IMR-90 (cell line): ENCODE data around the gene SHLD1. TPM values are rescaled to one million over a fixed set of nuclear protein-coding genes. Genes with fewer than 3 reads are reported as not detected.

Experiments used
- ATAC-seq: fragments of 200-7000 bp; cut with Tn5 transposase; 2 replicates; pipeline ENCODE4 v1.9.1; 2020; ENCODE audit warnings: low read depth, mild to moderate bottlenecking, moderate library complexity
- BruUV-seq: library from RNA; stranded (reverse); fragments of 400-500 nt; replicated peaks from 2 replicates; lab custom pipeline; 2021; lab: Mats Ljungman, UMichigan
- CTCF ChIA-PET: fragments of 300-600 bp; formaldehyde crosslinking; extraction: SDS; loops from one replicate; lab custom pipeline; 2021; ENCODE audit warnings: antibody characterized with exemption; lab: Yijun Ruan, JAX
- POLR2A ChIA-PET: fragments of 300-600 bp; sonication (Branson Sonifier 250); formaldehyde crosslinking; loops from one replicate; lab custom pipeline; 2022; ENCODE audit warnings: antibody characterized with exemption; ENCODE audit not compliant: unreplicated experiment; lab: Charles Lee
- DNase-seq: peaks from one replicate; pipeline ENCODE4 v3.0.0; 2013
- H2AFZ ChIP-seq: replicated peaks from 2 replicates; pipeline ENCODE3; 2013; ENCODE audit warnings: low read length, mild to moderate bottlenecking; ENCODE audit not compliant: poor library complexity
- H2AK5ac ChIP-seq: 2 replicates; pipeline ENCODE4 v1.6.1; 2013; ENCODE audit warnings: low read depth, low read length, inconsistent platforms
- H2AK9ac ChIP-seq: replicated peaks from 2 replicates; pipeline ENCODE3; 2013; ENCODE audit warnings: mild to moderate bottlenecking, low read depth, low read length, moderate library complexity; ENCODE audit not compliant: poor library complexity
- H2BK120ac ChIP-seq: 2 replicates; pipeline ENCODE4 v1.6.1; 2013; ENCODE audit warnings: low read depth, low read length, inconsistent platforms
- H2BK15ac ChIP-seq: 3 replicates; pipeline ENCODE4 v1.6.1; 2013; ENCODE audit warnings: low read depth, low read length, inconsistent platforms
- H2BK20ac ChIP-seq: 2 replicates; pipeline ENCODE4 v1.6.1; 2013; ENCODE audit warnings: low read depth, mild to moderate bottlenecking, inconsistent platforms, low read length, moderate library complexity
- H2BK5ac ChIP-seq: 2 replicates; pipeline ENCODE4 v1.6.1; 2013; ENCODE audit warnings: mild to moderate bottlenecking, low read depth, low read length, inconsistent platforms; ENCODE audit not compliant: poor library complexity, severe bottlenecking
- H3K14ac ChIP-seq: replicated peaks from 2 replicates; pipeline ENCODE4 v1.6.1; 2013; ENCODE audit warnings: low read depth, low read length, inconsistent platforms
- H3K18ac ChIP-seq: 2 replicates; pipeline ENCODE4 v1.6.1; 2013; ENCODE audit warnings: low read depth, low read length, control low read depth
- H3K23ac ChIP-seq: 2 replicates; pipeline ENCODE4 v1.6.1; 2013; ENCODE audit warnings: low read depth, low read length, inconsistent platforms
- H3K27ac ChIP-seq: 2 replicates; pipeline ENCODE4 v1.5.1; 2013; ENCODE audit warnings: mild to moderate bottlenecking, control low read depth, low read length; ENCODE audit not compliant: insufficient read depth
- H3K27me3 ChIP-seq: 2 replicates; pipeline ENCODE4 v1.6.1; 2013; ENCODE audit warnings: low read length; ENCODE audit not compliant: control insufficient read depth, insufficient read depth
- H3K36me3 ChIP-seq: 2 replicates; pipeline ENCODE4 v1.6.1; 2013; ENCODE audit warnings: low read length, mixed read lengths; ENCODE audit not compliant: control insufficient read depth, insufficient read depth
- H3K4ac ChIP-seq: 2 replicates; pipeline ENCODE4 v1.6.1; 2013; ENCODE audit warnings: low read depth, low read length, inconsistent platforms
- H3K4me1 ChIP-seq: 2 replicates; pipeline ENCODE4 v1.6.1; 2013; ENCODE audit warnings: low read length, mixed read lengths; ENCODE audit not compliant: control insufficient read depth, insufficient read depth
- H3K4me2 ChIP-seq: 2 replicates; pipeline ENCODE4 v1.6.1; 2013; ENCODE audit warnings: low read depth, mild to moderate bottlenecking, control low read depth, low read length, moderate library complexity
- H3K4me3 ChIP-seq: 2 replicates; pipeline ENCODE4 v1.5.1; 2013; ENCODE audit warnings: low read depth, mild to moderate bottlenecking, control low read depth, low read length, moderate library complexity; ENCODE audit not compliant: insufficient read depth
- H3K56ac ChIP-seq: 2 replicates; pipeline ENCODE4 v1.6.1; 2013; ENCODE audit warnings: low read length, inconsistent platforms; ENCODE audit not compliant: insufficient read depth; ENCODE audit errors: extremely low read depth
- H3K79me1 ChIP-seq, 2 experiments: 2 replicates each; pipeline ENCODE4 v1.6.1; 2013; ENCODE audit warnings: low read length in 2 of 2, inconsistent platforms in 1 of 2, low read depth in 1 of 2
- H3K9ac ChIP-seq: 2 replicates; pipeline ENCODE4 v1.6.1; 2013; ENCODE audit warnings: low read depth, low read length, control low read depth
- H3K9me1 ChIP-seq: 2 replicates; pipeline ENCODE4 v1.6.1; 2013; ENCODE audit warnings: low read length, inconsistent platforms; ENCODE audit not compliant: insufficient read depth
- H3K9me3 ChIP-seq: 2 replicates; pipeline ENCODE4 v1.6.1; 2013; ENCODE audit warnings: low read length; ENCODE audit not compliant: control insufficient read depth, insufficient read depth
- H4K20me1 ChIP-seq: 2 replicates; pipeline ENCODE4 v1.6.1; 2013; ENCODE audit warnings: low read length, inconsistent platforms; ENCODE audit not compliant: insufficient read depth
- H4K5ac ChIP-seq: 2 replicates; pipeline ENCODE4 v1.6.1; 2013; ENCODE audit warnings: mild to moderate bottlenecking, low read depth, low read length, control low read depth
- H4K8ac ChIP-seq, 2 experiments: 2 replicates each; pipeline ENCODE4 v1.6.1; 2013; ENCODE audit warnings: low read depth in 2 of 2, low read length in 2 of 2, control low read depth in 1 of 2, inconsistent platforms in 1 of 2
- H4K91ac ChIP-seq: 2 replicates; pipeline ENCODE4 v1.6.1; 2013; ENCODE audit warnings: low read depth, low read length, inconsistent platforms; ENCODE audit not compliant: insufficient read depth
- BHLHE40 ChIP-seq: fragments of 150-350 bp; IDR thresholded peaks from 2 replicates; pipeline ENCODE4 v1.6.1; 2016; ENCODE audit warnings: mild to moderate bottlenecking, low read depth, low read length
- CEBPB ChIP-seq: IDR thresholded peaks from 2 replicates; pipeline ENCODE4 v1.6.1; 2012; ENCODE audit warnings: low read depth, low read length, improper control_type of control experiment
- FOS ChIP-seq: fragments of 150-350 bp; IDR thresholded peaks from 2 replicates; pipeline ENCODE4 v1.6.1; 2016; ENCODE audit warnings: low read depth, low read length
- MAFK ChIP-seq: IDR thresholded peaks from 2 replicates; pipeline ENCODE4 v1.6.1; 2012; ENCODE audit warnings: low read depth, low read length, improper control_type of control experiment
- MXI1 ChIP-seq: IDR thresholded peaks from 2 replicates; pipeline ENCODE4 v1.6.1; 2012; ENCODE audit warnings: low read depth, mild to moderate bottlenecking, low read length, moderate library complexity, borderline replicate concordance
- NFE2L2 ChIP-seq: fragments of 150-350 bp; IDR thresholded peaks from 2 replicates; pipeline ENCODE4 v1.6.1; 2016; ENCODE audit warnings: low read depth, mild to moderate bottlenecking, low read length
- POLR2A ChIP-seq: IDR thresholded peaks from 2 replicates; pipeline ENCODE4 v1.6.1; 2012; ENCODE audit warnings: mild to moderate bottlenecking, low read depth, low read length
- RFX5 ChIP-seq: IDR thresholded peaks from 2 replicates; pipeline ENCODE4 v1.8.0; 2012; ENCODE audit warnings: low read depth, mild to moderate bottlenecking, low read length, moderate library complexity
- SMC3 ChIP-seq: fragments of 150-350 bp; IDR thresholded peaks from 2 replicates; pipeline ENCODE4 v1.6.1; 2016; ENCODE audit warnings: low read depth, mild to moderate bottlenecking, antibody characterized with exemption, low read length, moderate library complexity
- WGBS, 2 experiments: methylation state at CpG; one replicate each; pipeline versions ENCODE4 v1.1.5 to v1.1.7; 2013; ENCODE audit warnings: missing lambda C conversion rate in 2 of 2; ENCODE audit not compliant: insufficient read length in 1 of 2; ENCODE audit errors: extremely low coverage in 2 of 2; 5-methylcytosine and 5-hydroxymethylcytosine counted together
- dilution Hi-C: fragments of 300-500 bp; cut with HindIII; formaldehyde crosslinking; loops from one replicate; pipeline ENCODE4 v1.14.3; 2018; ENCODE audit warnings: low sequenced_read_pairs; ENCODE audit not compliant: unreplicated experiment
- in situ Hi-C: fragments of 300-500 bp; cut with MboI; formaldehyde crosslinking; loops from 3 replicates; pipeline ENCODE4 v1.14.3; 2019; ENCODE audit warnings: low sequenced_read_pairs, inconsistent platforms, mixed read lengths
- intact Hi-C: fragments of 100-400 bp; cut with micrococcal nuclease; formaldehyde crosslinking; loops from 2 replicates; pipeline ENCODE4 v1.10.0; 2022
- polyA plus RNA-seq, 3 experiments: library from polyadenylated mRNA; depleted of rRNA; stranded (reverse); fragments of >200 nt; gene quantifications; 2 replicates each; pipeline ENCODE4 v1.2.3, GENCODE V29; 2012; ENCODE audit warnings: low replicate concordance in 1 of 3
- total RNA-seq: library from RNA; depleted of rRNA; stranded (reverse); fragments of >200 nt; gene quantifications from 2 replicates; pipeline ENCODE4 v1.2.3, GENCODE V29; 2012
- TF ChIP-seq, protein P1 (sequence below): fragments of 150-350 bp; IDR thresholded peaks from 2 replicates; pipeline ENCODE4 v1.6.1; 2016; ENCODE audit warnings: low read depth, mild to moderate bottlenecking, low read length, moderate library complexity, borderline replicate concordance
- TF ChIP-seq, protein P2 (sequence below): fragments of 150-350 bp; IDR thresholded peaks from 2 replicates; pipeline ENCODE4 v1.6.1; 2017; ENCODE audit warnings: mild to moderate bottlenecking, antibody characterized with exemption, low read length, low read depth

The SHLD1 gene
- total and polyA plus RNA-seq, 2 of the 4 experiments (the other 2 are of a cell fraction): 2.6 to 3.0 TPM

DNA sequence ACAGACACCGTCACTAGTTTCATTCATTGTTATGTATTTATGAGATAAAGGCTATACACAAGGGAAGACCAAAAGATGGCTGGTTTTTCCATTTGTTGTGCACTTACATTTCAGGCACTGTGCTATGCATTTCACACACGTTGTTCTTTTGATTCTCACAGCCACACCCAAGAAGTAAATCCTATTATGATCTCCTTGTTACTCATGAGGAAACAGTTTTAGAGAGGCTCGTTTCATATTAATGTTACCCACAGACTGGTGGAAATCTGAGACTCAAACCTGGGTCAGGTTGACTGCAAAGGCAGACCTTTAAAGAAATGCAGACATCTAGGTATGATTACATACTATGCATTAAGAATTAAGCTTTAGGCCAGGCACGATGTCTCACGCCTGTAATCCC lies 34.9 kb downstream of the SHLD1 start:
- H3K4me1 ChIP-seq: peaks cover 13% of the 10 kb centered on the region
- no peak for ATAC-seq
- no CpG with 5 or more reads among the region's 5 CpGs for WGBS, 2 experiments
- no peak overlapping the region for H3K14ac ChIP-seq
- ChIA-PET CTCF (no interaction called here), POLR2A (no interaction called here)
- H4K8ac ChIP-seq: no peak overlapping the region
- no peak overlapping the region for H3K4me3 ChIP-seq
- H3K79me1 ChIP-seq: no peaks in the 10 kb centered on the region; a peak in 1 of 4 replicates
- no peak overlapping the region for H2BK20ac ChIP-seq
- H3K4me2 ChIP-seq: no peak overlapping the region
- H3K9ac ChIP-seq: no peak overlapping the region
- H3K18ac ChIP-seq: no peak overlapping the region
- no peak overlapping the region for H2BK5ac ChIP-seq
- no peak overlapping the region for H2AK5ac ChIP-seq
- no peak overlapping the region for H2BK15ac ChIP-seq
- dilution Hi-C loops (loop anchor here (25.0 kb wide), 1 partner anchor 198 kb away; no protein-coding TSS in a partner anchor), in situ Hi-C loops (no loop called here), intact Hi-C loops (loop anchor here (5.0 kb wide), 1 partner anchor 133 kb away; no protein-coding TSS in a partner anchor)
- no peak overlapping the region for H2AFZ ChIP-seq
- H3K23ac ChIP-seq: no peak overlapping the region
- no peaks in the 10 kb centered on the region for H3K27me3 ChIP-seq
- H3K27ac ChIP-seq: no peak overlapping the region
- BruUV-seq: no TSS peak
- no peak overlapping the region for H4K5ac ChIP-seq
- TF ChIP-seq POLR2A: no peak
- TF ChIP-seq NFE2L2: no peak
- no peak for TF ChIP-seq BHLHE40
- TF ChIP-seq RFX5: no peak
- TF ChIP-seq FOS: no peak
- no peak for TF ChIP-seq SMC3
- TF ChIP-seq MXI1: no peak
- TF ChIP-seq, protein P1, sequence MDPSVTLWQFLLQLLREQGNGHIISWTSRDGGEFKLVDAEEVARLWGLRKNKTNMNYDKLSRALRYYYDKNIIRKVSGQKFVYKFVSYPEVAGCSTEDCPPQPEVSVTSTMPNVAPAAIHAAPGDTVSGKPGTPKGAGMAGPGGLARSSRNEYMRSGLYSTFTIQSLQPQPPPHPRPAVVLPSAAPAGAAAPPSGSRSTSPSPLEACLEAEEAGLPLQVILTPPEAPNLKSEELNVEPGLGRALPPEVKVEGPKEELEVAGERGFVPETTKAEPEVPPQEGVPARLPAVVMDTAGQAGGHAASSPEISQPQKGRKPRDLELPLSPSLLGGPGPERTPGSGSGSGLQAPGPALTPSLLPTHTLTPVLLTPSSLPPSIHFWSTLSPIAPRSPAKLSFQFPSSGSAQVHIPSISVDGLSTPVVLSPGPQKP: no peak
- TF ChIP-seq CEBPB: no peak
- no peak for TF ChIP-seq MAFK
- TF ChIP-seq, protein P2, sequence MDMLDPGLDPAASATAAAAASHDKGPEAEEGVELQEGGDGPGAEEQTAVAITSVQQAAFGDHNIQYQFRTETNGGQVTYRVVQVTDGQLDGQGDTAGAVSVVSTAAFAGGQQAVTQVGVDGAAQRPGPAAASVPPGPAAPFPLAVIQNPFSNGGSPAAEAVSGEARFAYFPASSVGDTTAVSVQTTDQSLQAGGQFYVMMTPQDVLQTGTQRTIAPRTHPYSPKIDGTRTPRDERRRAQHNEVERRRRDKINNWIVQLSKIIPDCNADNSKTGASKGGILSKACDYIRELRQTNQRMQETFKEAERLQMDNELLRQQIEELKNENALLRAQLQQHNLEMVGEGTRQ: no peak
- no peak for DNase-seq
- H2BK120ac ChIP-seq: no peak overlapping the region
- 0 out of 2 replicates have a peak, but pooled peaks cover 1% of the 10 kb centered on the region for H3K36me3 ChIP-seq
- no peak overlapping the region for H4K91ac ChIP-seq
- no peak overlapping the region for H2AK9ac ChIP-seq
- H3K56ac ChIP-seq: no peak overlapping the region
- no peak overlapping the region for H3K4ac ChIP-seq
- H4K20me1 ChIP-seq: no peaks in the 10 kb centered on the region
- H3K9me3 ChIP-seq: no peaks in the 10 kb centered on the region
- no peaks in the 10 kb centered on the region for H3K9me1 ChIP-seq
